Natural killer cell treated with Interleukin-12 subunit alpha and Interleukin-12 subunit beta and Interleukin-15 and Interleukin-18, amount 100 ng/mL, for 72 hours (primary cell): ENCODE data around the gene STAT3. TPM values are rescaled to one million over a fixed set of nuclear protein-coding genes. Genes with fewer than 3 reads are reported as not detected.
A peak's percentile ranks its signal among the peaks of the same experiment; 100 is the strongest.
"Not testable (repeated sequence)": the region's sequence is repeated elsewhere in the genome, so short reads cannot be mapped to it uniquely, and the experiment has no call there.

Experiments used
- ATAC-seq, 2 donors: fragments of 150-1000 bp; cut with Tn5 transposase in 1 of 2; sonication (Bioruptor Pico), chemical (Tn5 transposase) in 1 of 2; 2 replicates each; pipeline ENCODE4 v1.10.0; 2021
- DNase-seq: peaks from one replicate; pipeline ENCODE4 v3.0.0; 2022; ENCODE audit warnings: low spot score
- H3K27ac Mint-ChIP-seq, 2 donors: 1 replicate in 1 of 2; 2 replicates in 1 of 2; pipeline ENCODE4 v1.8.0; 2022; ENCODE audit warnings: mixed read lengths in 2 of 2, mild to moderate bottlenecking in 1 of 2, moderate library complexity in 1 of 2
- H3K27me3 Mint-ChIP-seq, 2 donors: 1 replicate in 1 of 2; 2 replicates in 1 of 2; pipeline ENCODE4 v1.8.0; 2022; ENCODE audit warnings: mixed read lengths in 2 of 2
- H3K36me3 Mint-ChIP-seq: one replicate; pipeline ENCODE4 v1.8.0; 2022; ENCODE audit warnings: mixed read lengths
- H3K4me1 Mint-ChIP-seq, 2 donors: 1 replicate in 1 of 2; 2 replicates in 1 of 2; pipeline ENCODE4 v1.8.0; 2022; ENCODE audit warnings: low read depth in 2 of 2, mixed read lengths in 2 of 2, mild to moderate bottlenecking in 1 of 2
- H3K4me3 Mint-ChIP-seq: one replicate; pipeline ENCODE4 v1.8.0; 2022; ENCODE audit warnings: mixed read lengths
- H3K9me3 Mint-ChIP-seq: 2 replicates; pipeline ENCODE4 v1.8.0; 2022; ENCODE audit warnings: mixed read lengths
- total RNA-seq, 2 donors: library from RNA; stranded (reverse); gene quantifications; one replicate each; pipeline ENCODE4 v1.2.3, GENCODE V29; 2022

The STAT3 gene
- total RNA-seq, 2 donors from 2014 or later: 171 to 344 TPM

DNA sequence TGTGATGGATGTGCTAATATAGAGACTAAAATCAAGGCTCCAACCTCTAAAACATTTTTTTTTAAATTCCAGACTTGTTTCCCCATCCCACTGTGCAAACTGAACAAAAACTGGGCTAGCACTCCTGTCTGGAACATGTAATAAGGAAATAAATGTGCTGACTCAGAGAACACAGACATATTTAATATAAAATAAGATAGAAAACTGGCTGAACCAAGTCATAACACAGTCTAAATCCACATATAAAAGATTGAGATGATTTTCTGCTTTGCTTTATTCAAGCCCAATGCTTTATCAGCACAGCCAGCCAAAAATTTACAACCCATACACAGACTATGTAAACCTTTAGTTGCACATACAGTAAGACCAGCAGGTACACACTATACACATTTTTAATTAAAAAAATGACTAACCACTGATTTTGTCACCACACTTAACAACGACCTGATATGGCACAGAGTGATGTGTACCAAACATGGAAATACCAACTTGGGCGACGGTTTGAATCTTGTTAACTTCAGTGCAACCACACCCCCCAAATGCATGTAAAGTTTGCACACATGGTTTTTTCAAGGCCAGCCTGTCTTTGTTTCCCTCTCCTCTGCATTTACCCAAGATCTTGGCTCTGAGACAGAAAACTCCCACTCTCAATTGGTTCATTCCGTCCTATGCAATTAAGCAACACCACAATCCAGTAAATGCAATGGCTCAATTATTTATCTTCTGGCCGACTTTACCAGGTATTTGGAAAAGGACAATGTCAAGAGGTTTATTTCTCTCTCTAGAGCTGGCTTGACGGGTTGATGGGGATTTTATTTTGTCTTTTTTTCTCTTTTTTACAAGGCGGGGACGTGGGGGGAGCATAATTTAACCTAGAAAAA is 1.2 kb downstream of the STAT3 start:
- Mint-ChIP-seq H3K36me3 (peaks cover 5% of the 10 kb centered on the region), H3K4me1 (peaks cover 54 to 56% of the 10 kb centered on the region in 2 donors), H3K4me3 (peak overlapping the region; percentile 88), H3K27me3 (no peaks in the 10 kb centered on the region), H3K9me3 (no peaks in the 10 kb centered on the region), H3K27ac (peak overlapping the region; percentile 99 to 100)
- DNase-seq (no peak), ATAC-seq (no peak)

DNA sequence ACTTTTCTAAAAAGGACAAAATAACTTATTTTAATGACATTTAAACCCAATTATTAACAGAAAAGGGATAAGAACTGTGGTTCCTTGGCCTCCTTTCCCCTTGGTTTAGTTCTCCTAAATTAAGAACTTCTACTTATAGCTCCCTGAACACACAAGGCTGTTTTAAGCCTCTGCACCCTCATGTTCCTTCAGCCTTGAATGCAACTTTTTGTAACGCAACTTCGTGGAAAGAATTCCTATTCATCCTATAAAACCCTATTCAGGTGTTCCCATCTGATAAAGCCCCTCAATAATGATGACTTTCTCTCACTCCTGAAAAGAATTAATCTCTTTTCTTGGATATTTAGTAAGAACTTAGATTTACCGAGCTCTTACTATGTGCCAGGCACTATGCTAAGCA is 6.3 kb downstream of the STAT3 start:
- Mint-ChIP-seq H3K4me1 (peaks cover 63 to 73% of the 10 kb centered on the region in 2 donors), H3K9me3 (no peaks in the 10 kb centered on the region), H3K27ac (peak overlapping the region in 1 of 2 donors; percentile 67), H3K27me3 (no peaks in the 10 kb centered on the region), H3K4me3 (no peak overlapping the region), H3K36me3 (peaks cover 9% of the 10 kb centered on the region)
- DNase-seq (no peak), ATAC-seq (no peak)

DNA sequence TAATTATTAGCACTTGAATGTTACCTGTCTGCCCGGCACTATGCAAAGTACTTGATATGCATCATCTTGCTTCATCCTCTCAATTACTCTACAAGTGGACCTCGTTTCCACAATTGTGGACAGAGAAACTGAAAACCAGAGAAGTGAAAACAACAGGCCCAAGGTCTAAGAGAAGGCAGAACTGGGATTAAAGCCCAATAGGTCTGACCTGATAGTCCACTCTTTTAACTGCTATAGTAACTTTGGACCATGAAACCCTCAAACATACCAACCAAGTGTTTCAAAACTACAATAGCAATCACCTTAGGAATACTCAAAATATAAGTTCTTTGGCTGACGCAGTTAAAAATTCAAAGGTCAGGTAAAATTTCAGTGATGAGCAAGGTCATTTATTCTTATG is 7.3 kb downstream of the STAT3 start:
- no peak for ATAC-seq
- peaks cover 58 to 64% of the 10 kb centered on the region in 2 donors for H3K4me1 Mint-ChIP-seq
- no peaks in the 10 kb centered on the region for H3K9me3 Mint-ChIP-seq
- no peak for DNase-seq
- H3K27me3 Mint-ChIP-seq: no peaks in the 10 kb centered on the region
- peaks cover 4% of the 10 kb centered on the region for H3K36me3 Mint-ChIP-seq
- H3K4me3 Mint-ChIP-seq: peak overlapping the region; percentile 25
- H3K27ac Mint-ChIP-seq: peak overlapping the region in 1 of 2 donors; percentile 90

DNA sequence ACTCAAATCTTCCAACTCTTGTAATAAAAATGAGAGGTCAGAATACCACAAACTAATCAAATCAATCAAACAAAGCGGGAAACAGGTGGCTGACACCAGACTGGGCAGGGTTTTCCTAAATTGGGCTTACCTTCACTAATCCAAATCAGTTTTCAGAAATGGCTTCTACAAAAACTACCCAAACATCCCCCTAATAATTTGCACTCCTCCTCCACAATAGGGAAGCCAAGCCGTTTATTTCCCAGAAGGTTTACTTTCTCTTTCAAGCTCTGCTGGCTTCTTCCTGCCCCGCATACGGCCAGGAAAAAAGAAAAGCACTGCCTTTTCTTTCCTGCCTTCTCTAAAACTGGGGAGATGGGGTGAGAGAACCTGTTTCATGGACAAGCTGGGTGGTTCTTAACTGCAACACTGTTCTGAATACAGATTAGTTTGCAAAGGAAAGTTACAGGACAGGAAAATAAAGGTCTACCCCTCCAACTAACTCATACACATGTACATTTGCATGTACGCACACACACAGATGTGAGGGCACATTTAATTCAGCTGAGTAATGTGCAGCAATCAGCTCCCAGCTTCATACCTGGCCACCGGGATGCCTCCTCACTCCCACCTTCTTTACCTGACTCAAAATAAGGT is 9.2 kb downstream of the STAT3 start:
- H3K9me3 Mint-ChIP-seq: no peaks in the 10 kb centered on the region
- H3K27me3 Mint-ChIP-seq: no peaks in the 10 kb centered on the region
- H3K27ac Mint-ChIP-seq: peak overlapping the region; percentile 72 to 90
- no peak for DNase-seq
- H3K4me3 Mint-ChIP-seq: peak overlapping the region; percentile 87
- peaks cover 57 to 60% of the 10 kb centered on the region in 2 donors for H3K4me1 Mint-ChIP-seq
- ATAC-seq: peak; percentile 64 to 83
- H3K36me3 Mint-ChIP-seq: peaks cover 4% of the 10 kb centered on the region

DNA sequence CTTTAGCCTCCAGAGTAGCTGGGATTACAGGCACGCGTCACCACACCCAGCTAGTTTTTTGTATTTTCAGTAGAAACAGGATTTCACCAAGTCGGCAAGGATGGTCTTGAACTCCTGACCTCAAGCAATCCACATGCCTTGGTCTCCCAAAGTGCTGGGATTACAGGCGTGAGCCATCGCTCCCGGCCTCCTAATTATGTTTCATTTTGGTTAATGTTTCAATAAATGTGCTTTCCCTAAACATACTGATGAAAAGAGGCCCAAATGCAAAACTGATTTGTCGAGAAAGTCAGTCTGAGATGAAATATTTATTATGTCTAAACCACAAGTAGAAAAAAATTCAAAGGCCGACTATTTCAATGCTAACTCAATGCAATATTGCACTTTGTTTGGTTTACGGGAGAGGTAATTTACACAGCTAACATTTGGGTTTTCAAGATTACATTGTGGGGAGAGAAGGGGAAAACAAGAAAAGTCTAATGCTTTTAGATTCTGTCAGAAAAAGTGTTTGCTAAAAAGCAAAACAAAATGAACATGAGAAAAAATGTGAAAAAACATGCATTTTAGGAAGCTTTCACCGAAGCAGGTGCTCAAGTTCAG is 9.8 kb downstream of the STAT3 start:
- Mint-ChIP-seq H3K27me3 (no peaks in the 10 kb centered on the region), H3K4me3 (peak overlapping the region; percentile 87), H3K9me3 (no peaks in the 10 kb centered on the region), H3K36me3 (peaks cover 4% of the 10 kb centered on the region), H3K27ac (peak overlapping the region; percentile 72 to 90), H3K4me1 (peaks cover 53 to 55% of the 10 kb centered on the region in 2 donors)
- ATAC-seq (peak in 1 of 2 donors; percentile 64), DNase-seq (no peak)

DNA sequence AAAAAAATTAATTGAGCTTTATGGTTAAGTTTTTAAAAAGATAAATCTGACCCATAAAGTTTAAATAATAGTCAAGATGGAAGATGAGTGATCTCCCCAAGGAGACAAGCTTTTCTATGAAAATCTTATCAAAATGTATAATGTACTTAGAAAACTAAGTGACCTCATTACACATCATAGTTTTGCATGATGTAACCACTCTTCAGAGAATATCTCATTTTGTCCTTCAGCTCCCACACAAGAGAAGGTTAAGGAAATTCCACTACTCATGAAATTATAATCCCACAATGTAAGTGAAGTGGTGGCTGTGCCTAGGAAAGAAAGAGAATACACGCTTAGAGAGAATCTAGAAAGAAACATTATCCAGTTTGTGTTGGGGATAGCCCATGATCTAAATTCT is 14.3 kb downstream of the STAT3 start:
- H3K4me1 Mint-ChIP-seq: peaks cover 39 to 40% of the 10 kb centered on the region in 2 donors
- no peak for DNase-seq
- H3K9me3 Mint-ChIP-seq: no peaks in the 10 kb centered on the region
- H3K27me3 Mint-ChIP-seq: no peaks in the 10 kb centered on the region
- H3K27ac Mint-ChIP-seq: no peak overlapping the region
- ATAC-seq: no peak
- H3K4me3 Mint-ChIP-seq: no peak overlapping the region
- peaks cover 11% of the 10 kb centered on the region for H3K36me3 Mint-ChIP-seq

DNA sequence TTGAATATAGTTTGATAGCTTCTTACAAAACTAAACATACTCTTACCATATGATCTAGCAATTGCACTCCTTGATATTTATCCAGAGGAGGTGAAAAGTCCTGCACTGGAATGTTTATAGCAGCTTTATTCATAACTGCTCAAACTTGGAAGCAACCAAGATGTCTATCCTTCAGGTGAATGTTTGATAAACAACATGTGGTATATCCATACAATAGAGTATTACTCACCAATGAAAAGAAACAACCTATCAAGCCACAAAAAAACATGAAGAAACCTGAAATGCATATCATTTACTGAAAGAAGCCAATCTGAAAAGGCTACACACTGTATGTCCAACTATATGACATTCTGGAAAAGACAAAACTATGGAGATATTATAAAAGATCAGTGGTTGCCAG is 16.1 kb downstream of the STAT3 start:
- Mint-ChIP-seq H3K4me3 (no peak overlapping the region), H3K27me3 (no peaks in the 10 kb centered on the region), H3K9me3 (no peaks in the 10 kb centered on the region), H3K4me1 (peaks cover 30 to 40% of the 10 kb centered on the region in 2 donors), H3K36me3 (peaks cover 11% of the 10 kb centered on the region), H3K27ac (peak overlapping the region in 1 of 2 donors; percentile 8)
- ATAC-seq: no peak
- DNase-seq: no peak

DNA sequence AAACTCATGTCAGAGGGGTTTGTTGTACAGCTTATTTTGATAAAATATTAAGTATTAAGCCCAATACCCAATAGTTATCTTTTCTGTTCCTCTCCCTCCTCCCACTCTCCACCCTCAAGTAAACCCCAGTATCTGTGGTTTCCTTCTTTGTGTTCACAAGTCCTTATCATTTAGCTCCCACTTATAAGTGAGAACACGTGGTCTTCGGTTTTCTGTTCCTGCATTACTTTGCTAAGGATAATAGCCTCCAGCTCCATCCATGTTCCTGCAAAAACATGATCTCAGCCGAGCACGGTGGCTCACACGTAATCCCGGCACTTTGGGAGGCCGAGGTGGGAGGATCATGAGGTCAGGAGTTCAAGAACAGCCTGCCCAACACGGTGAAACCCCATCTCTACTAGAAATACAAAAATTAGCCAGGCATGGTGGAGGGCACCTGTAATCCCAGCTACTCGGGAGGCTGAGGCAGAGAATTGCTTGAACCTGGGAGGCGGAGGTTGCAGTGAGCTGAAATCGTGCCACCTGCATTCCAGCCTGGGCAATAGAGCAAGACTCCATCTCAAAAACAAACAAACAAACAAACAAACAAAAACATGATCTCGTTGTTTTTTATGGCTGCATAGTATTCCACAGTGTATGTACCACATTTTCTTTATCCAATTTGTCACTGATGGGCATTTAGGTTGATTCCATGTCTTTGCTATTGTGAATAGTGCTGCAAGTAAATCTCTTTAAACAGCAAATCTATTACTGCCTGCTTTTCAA is 19.3 kb downstream of the STAT3 start:
- not testable (repeated sequence) for DNase-seq, H3K27me3 Mint-ChIP-seq, ATAC-seq, H3K9me3 Mint-ChIP-seq, H3K27ac Mint-ChIP-seq
- Mint-ChIP-seq H3K36me3 (peaks cover 13% of the 10 kb centered on the region), H3K4me3 (peak overlapping the region; percentile 39), H3K4me1 (peaks cover 49 to 55% of the 10 kb centered on the region in 2 donors)

DNA sequence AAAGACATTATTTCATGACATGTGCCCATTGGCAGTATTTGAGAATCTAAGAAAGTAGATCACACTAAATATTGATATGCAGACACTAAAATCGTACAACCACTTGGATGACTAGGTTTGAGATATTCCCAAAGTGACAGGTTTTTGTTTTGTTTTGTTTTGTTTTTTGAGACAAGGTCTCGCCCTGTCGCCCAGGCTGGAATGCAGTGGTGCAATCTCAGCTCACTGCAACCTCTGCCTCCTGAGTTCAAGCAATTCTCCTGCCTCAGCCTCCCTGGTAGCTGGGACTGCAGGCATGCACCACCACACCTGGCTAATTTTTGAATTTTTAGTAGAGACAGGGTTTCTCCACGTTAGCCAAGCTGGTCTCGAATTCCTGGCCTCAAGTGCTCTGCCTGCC is 19.9 kb downstream of the STAT3 start:
- H3K9me3 Mint-ChIP-seq, H3K4me3 Mint-ChIP-seq, H3K27ac Mint-ChIP-seq, H3K27me3 Mint-ChIP-seq, DNase-seq, ATAC-seq: not testable (repeated sequence)
- H3K36me3 Mint-ChIP-seq: peaks cover 19% of the 10 kb centered on the region
- peaks cover 56 to 61% of the 10 kb centered on the region in 2 donors for H3K4me1 Mint-ChIP-seq

DNA sequence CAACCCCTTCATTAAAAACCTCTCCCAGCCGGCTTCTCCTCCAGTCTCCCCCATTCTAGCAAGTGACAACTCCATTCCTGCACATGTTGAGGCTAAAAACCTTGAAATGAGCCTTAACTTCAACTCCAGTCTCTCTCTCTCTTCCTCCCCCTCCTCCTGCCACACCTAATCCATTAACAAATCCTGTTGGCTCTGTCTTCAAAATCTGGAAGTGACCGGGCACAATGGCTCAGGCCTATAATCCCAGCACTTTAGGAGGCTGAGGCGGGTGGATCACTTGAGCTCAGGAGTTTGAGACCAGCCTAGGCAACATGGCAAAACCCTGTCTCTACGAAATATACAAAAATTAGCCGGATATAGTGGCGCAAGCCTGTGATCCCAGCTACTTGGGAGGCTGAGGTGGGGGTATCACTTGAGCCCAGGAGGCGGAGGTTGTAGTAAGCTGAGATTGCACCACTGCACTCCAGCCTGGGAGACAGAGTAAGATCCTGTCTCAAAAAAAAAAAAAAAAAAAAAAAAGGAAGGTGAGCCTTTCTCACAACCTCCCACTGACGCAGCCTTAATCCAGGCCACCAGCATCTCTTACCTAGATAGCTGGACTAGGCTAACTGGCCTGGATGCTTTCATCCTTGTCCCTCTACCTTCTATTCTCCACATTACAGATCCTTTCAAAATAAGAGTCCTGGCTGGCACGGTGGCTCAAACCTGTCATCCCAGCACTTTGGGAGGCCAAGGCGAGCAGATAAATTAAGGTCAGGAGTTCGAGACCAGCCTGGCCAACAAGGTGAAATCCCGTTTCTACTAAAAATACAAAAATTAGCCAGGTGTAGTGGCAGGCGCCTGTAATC is 21.8 kb downstream of the STAT3 start:
- ATAC-seq, H3K4me3 Mint-ChIP-seq, DNase-seq, H3K9me3 Mint-ChIP-seq, H3K27me3 Mint-ChIP-seq: not testable (repeated sequence)
- peaks cover 69 to 74% of the 10 kb centered on the region in 2 donors for H3K4me1 Mint-ChIP-seq
- H3K27ac Mint-ChIP-seq: peak overlapping the region in 1 of 2 donors; percentile 70
- peaks cover 14% of the 10 kb centered on the region for H3K36me3 Mint-ChIP-seq

DNA sequence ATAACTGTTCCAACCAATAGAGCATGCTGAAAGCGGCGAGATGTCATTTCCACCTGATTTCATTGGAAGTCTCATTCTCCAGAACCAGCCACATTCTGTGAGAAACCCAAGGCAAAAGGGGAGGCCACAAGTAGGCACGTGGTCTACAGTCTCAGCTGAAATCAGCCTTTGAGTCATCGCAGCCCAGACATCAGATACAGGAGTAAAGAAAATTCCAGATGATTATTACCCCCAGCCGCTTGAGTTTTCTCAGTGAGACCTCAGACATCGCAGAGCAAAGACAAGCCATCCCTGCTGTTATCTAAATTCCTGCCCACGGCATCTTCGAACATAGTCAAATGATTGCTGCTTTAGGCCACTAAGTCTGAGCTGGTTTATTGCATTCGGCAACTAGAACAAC is 23.1 kb downstream of the STAT3 start:
- Mint-ChIP-seq H3K4me3 (peak overlapping the region; percentile 39), H3K27me3 (no peaks in the 10 kb centered on the region), H3K36me3 (peaks cover 8% of the 10 kb centered on the region), H3K27ac (peak overlapping the region in 1 of 2 donors; percentile 25), H3K9me3 (no peaks in the 10 kb centered on the region), H3K4me1 (peaks cover 60 to 74% of the 10 kb centered on the region in 2 donors)
- DNase-seq (no peak), ATAC-seq (peak in 1 of 2 donors; percentile 59)

DNA sequence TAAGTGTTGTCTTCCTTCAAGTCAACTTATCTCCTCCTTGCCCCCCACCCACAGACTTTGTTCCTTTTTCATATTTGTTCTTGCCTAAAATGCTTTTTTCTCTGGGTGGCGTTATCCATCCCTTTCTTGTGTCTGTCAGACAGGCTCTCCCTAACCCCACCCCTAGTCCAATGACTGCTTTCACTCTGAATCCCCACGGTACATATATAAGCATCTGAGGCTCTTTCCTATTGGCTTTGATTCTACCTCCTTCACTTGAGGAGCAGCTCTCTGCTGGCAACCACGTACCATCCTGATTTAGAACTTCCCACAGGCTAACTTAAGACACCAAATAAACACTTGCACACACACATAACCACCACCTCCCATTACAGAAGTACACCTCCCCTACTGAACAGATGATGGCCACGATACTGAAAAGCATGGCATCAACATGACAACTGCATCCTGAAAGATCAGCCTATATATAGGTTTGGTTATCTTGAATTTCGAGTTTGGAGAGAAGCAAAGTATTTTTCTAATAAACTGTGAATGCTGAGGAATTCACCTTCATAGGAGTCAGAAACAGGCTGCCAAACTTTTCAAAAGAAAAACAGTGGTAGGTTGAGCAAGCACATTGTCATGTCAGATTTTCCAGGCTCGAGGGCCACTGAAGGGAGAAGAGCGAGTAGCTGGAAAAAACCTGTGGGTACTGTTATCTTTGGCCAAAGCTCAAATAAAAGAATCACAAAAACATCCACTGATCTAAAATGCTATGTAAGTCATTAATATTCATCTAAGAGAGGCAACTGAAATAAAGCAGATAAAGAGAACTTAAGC is 24.3 kb downstream of the STAT3 start:
- Mint-ChIP-seq H3K9me3 (no peaks in the 10 kb centered on the region), H3K27ac (peak overlapping the region; percentile 42 to 47), H3K27me3 (no peaks in the 10 kb centered on the region), H3K4me1 (peaks cover 66 to 72% of the 10 kb centered on the region in 2 donors), H3K36me3 (peaks cover 8% of the 10 kb centered on the region), H3K4me3 (peak overlapping the region; percentile 71)
- peak in 1 of 2 donors; percentile 9 for ATAC-seq
- DNase-seq: no peak
